Measurements from ENCODE around the gene CEMP1.

Gene CEMP1

DNA sequence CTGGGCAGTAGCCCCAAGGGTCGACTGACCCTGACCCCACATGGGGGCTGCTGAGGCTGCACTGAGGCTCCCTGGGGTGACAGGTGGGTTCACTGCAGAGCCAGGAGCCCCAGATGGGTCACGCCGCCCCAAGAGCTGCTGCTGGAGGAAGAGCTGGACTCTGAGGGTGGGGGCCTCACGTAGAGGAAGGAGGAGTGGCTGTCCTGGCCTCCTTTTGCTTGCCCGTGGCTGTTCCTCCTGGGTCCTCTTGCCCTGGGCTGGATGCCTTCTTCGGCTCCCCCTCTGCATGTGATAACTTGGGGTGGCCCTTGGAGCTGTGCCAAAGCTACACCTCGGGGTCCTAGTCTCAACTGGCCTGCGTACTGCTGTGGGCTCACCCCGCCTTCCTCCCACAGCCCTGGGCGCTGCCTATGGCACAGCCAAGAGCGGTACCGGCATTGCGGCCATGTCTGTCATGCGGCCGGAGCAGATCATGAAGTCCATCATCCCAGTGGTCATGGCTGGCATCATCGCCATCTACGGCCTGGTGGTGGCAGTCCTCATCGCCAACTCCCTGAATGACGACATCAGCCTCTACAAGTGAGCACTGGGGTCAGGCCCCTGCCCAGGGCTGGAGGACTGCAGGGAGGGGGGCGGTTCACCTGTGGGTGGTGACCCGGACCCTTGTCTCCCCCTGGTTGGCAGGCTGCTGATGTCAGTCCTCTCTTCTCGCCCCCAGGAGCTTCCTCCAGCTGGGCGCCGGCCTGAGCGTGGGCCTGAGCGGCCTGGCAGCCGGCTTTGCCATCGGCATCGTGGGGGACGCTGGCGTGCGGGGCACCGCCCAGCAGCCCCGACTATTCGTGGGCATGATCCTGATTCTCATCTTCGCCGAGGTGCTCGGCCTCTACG, 12.1 kb downstream of the CEMP1 start:
- ATAC-seq (ENCODE audit: low read depth): no peak
- no peaks in the 10 kb centered on the region for H3K9me3 Mint-ChIP-seq
- H3K36me3 Mint-ChIP-seq: peaks cover 16% of the 10 kb centered on the region
- peak overlapping the region; percentile 79 for H3K4me3 Mint-ChIP-seq
- no peak for DNase-seq (ENCODE audit: low spot score in 2 of 2)
- H3K4me1 Mint-ChIP-seq: peaks cover 42% of the 10 kb centered on the region
- peak overlapping the region; percentile 94 for H3K27ac Mint-ChIP-seq
- H3K27me3 Mint-ChIP-seq: no peaks in the 10 kb centered on the region

GRCh38 chr16:2517954-2518605, 13.1 kb downstream of the CEMP1 start:
- ATAC-seq (ENCODE audit: low read depth): no peak
- no peak for DNase-seq (ENCODE audit: low spot score in 2 of 2)
- Mint-ChIP-seq H3K4me3 (no peak overlapping the region), H3K4me1 (peaks cover 39% of the 10 kb centered on the region), H3K27ac (peak overlapping the region; percentile 94), H3K36me3 (peaks cover 13% of the 10 kb centered on the region), H3K9me3 (no peaks in the 10 kb centered on the region), H3K27me3 (no peaks in the 10 kb centered on the region)

GRCh38 chr16:2516391-2517240, 14.6 kb downstream of the CEMP1 start:
- ATAC-seq (ENCODE audit: low read depth): no peak
- peaks cover 51% of the 10 kb centered on the region for H3K4me1 Mint-ChIP-seq
- no peaks in the 10 kb centered on the region for H3K27me3 Mint-ChIP-seq
- H3K36me3 Mint-ChIP-seq: peaks cover 13% of the 10 kb centered on the region
- peak overlapping the region; percentile 94 for H3K27ac Mint-ChIP-seq
- DNase-seq (ENCODE audit: low spot score in 2 of 2): no peak
- H3K9me3 Mint-ChIP-seq: no peaks in the 10 kb centered on the region
- peak overlapping the region; percentile 92 for H3K4me3 Mint-ChIP-seq

DNA sequence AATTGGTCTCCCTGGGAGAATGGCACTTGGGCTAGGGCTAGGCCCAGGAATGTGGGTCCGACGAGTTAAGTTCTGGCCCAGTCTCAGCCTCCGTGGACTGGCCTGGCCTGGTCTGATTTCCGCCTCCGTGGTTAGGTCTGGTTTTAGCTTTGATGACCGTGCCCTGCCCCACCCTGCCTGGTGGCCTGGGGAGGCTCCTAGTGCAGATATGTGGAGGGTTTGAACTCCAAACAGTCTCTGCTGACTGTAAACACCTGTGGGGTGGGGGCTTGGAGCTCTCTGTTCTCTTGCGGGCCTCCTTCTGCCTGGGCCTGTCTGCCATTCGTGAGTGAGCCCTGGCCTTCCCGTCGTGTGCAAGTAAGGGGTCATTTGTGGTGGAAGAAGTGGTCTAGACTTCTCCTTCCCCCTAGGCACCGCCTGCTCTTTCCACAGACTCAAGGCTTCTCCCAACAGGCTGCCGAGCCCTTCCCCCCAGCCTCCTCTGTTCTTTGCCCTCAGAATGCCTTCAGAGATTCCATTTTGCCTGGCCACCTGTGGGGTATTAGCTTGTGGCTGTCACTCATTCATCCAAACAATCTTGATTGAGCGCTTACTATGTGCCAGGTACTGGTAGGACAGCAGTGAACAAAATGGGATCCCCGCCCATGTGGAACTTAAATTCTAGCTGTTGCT, 15.9 kb downstream of the CEMP1 start:
- Mint-ChIP-seq H3K4me3 (peak overlapping the region; percentile 92), H3K27me3 (no peaks in the 10 kb centered on the region), H3K9me3 (no peaks in the 10 kb centered on the region), H3K36me3 (peaks cover 13% of the 10 kb centered on the region), H3K4me1 (peaks cover 51% of the 10 kb centered on the region), H3K27ac (peak overlapping the region; percentile 94)
- DNase-seq (ENCODE audit: low spot score in 2 of 2) (no peak), ATAC-seq (ENCODE audit: low read depth) (no peak)

DNA sequence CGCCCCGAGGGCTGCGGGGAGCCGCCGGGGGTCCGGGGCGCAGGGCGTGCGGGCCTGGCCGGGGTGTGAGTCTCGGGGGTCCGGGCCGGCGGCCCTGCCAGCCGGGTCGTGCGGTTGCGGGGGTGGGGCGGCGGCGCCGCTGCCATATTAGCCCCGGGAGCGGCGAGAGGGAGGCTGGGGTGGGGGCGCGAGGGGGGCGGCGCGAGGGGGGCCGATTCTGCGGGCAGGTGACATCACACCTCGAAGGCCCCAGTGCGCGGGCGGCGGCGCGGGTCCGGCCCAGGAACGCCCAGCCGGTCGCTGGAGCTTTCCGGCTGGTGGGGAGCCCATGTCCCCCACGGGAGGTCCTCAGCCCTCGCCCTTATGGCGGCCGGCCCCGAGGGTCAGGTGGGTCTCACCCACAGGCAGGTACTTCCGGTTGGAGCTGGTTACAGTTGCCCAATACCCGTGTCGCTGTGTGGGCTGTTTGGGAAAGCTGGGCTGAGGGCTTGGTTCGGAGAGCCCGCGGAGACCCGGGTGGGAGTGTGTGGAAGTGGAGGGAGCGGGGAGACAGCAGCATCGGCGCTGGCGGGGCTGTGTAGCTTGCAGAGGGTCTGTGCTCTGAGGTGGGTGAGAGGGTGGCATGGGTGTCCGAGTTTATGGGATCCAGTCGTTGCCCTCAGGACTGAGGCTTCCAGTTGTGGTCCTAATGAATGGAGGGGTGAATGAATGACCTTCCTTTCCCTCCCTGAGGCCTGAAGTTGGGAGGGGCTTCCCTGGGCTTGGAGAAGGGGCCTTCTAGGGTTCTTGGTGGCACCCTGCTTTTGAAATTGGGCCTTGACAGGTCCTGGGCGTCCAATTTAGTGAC, 16.7 kb downstream of the CEMP1 start:
- no peaks in the 10 kb centered on the region for H3K9me3 Mint-ChIP-seq
- H3K27me3 Mint-ChIP-seq: no peaks in the 10 kb centered on the region
- H3K36me3 Mint-ChIP-seq: peaks cover 10% of the 10 kb centered on the region
- peak overlapping the region; percentile 94 for H3K27ac Mint-ChIP-seq
- H3K4me3 Mint-ChIP-seq: peak overlapping the region; percentile 94
- DNase-seq (ENCODE audit: low spot score in 2 of 2) (no peak), ATAC-seq (ENCODE audit: low read depth) (peak; percentile 1)
- peaks cover 54% of the 10 kb centered on the region for H3K4me1 Mint-ChIP-seq

GRCh38 chr16:2513405-2514332, 17.5 kb downstream of the CEMP1 start, which contains the start of gene ATP6V0C:
ATP6V0C (plus strand) TSS chr16:2513952; CDS start chr16:2514104, 152 bp downstream.
- no peaks in the 10 kb centered on the region for H3K9me3 Mint-ChIP-seq
- peaks cover 51% of the 10 kb centered on the region for H3K4me1 Mint-ChIP-seq
- peaks cover 7% of the 10 kb centered on the region for H3K36me3 Mint-ChIP-seq
- ATAC-seq (ENCODE audit: low read depth) (peak; percentile 77), DNase-seq (ENCODE audit: low spot score in 2 of 2) (peak; percentile 92 to 94)
- H3K27ac Mint-ChIP-seq: peak within 1 kb of the TSS; percentile 94
- H3K27me3 Mint-ChIP-seq: no peaks in the 10 kb centered on the region
- H3K4me3 Mint-ChIP-seq: peak within 1 kb of the TSS; percentile 94

DNA sequence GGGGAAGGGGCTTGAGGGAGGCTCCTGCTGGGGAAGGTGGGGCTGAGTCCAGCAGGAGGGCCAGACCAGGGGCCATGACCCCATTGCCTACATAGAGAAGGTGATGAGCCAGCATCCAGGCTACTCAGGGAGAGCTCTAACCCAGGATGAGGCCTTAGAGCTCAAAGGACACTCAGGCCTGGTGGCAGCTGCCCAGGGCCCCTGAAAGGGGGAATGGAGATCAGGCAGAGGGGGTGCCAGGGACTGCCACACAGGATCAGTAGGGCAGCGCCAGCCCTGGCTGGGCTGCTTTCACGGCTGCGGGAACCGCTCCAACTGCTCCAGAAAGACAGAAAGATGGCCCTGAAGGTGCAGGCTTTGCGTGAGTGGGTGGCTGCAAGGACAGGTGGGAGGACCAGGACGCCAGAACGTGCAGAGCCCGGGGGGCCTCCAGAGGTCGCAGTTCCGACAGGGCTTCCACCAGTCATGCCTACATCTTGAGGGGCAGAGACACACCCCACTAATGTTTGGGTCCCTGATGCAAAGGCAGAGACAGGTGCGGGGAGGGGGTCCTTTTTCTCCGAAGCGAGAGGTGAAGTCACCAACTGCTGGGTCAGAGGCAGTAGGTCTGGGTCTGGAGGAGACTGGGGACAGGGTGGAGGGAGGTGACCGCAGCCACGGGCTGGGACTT, 18.3 kb downstream of the CEMP1 start:
- Mint-ChIP-seq H3K36me3 (peaks cover 7% of the 10 kb centered on the region), H3K27ac (peak overlapping the region; percentile 94), H3K27me3 (no peaks in the 10 kb centered on the region), H3K4me1 (peaks cover 57% of the 10 kb centered on the region), H3K9me3 (no peaks in the 10 kb centered on the region), H3K4me3 (peak overlapping the region; percentile 94)
- ATAC-seq (ENCODE audit: low read depth) (peak; percentile 3), DNase-seq (ENCODE audit: low spot score in 2 of 2) (no peak)

DNA sequence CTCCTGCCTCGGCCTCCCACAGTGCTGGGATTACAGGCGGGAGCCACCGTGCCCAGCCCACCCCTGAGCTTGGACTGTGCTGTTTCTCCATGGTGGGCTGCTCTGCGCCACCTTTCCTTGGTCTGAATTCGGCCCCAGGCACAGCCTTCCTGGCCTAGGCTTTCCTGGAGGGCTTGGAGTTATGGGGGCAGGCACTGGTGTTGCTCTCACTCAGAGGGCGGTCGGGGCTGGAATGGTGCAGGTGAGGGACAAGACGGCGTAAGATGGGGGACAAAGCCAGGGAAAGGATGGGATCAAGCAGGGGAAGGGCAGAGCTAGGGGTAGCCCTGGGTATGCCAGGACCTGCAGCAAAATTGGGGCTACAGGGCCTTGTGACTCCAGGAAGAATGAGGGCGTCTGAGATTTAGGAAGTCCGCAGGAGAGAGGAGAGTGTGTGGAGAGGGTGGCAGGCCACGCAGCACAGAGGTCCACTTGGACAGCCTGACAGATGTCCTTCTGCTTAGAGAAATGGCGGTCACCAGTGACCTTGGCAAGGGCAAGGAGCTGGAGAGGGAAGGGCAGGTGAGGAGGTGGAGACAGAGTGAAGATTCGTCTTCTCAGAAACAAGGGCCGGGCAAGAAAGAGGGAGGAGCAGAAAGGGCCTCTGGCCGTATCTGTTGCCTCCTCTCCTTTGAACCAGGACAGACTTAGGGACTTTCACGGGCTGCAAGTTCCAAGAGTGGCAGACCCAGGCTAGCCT, 19.0 kb downstream of the CEMP1 start:
- H3K27ac Mint-ChIP-seq: peak overlapping the region; percentile 94
- no peak for DNase-seq (ENCODE audit: low spot score in 2 of 2)

DNA sequence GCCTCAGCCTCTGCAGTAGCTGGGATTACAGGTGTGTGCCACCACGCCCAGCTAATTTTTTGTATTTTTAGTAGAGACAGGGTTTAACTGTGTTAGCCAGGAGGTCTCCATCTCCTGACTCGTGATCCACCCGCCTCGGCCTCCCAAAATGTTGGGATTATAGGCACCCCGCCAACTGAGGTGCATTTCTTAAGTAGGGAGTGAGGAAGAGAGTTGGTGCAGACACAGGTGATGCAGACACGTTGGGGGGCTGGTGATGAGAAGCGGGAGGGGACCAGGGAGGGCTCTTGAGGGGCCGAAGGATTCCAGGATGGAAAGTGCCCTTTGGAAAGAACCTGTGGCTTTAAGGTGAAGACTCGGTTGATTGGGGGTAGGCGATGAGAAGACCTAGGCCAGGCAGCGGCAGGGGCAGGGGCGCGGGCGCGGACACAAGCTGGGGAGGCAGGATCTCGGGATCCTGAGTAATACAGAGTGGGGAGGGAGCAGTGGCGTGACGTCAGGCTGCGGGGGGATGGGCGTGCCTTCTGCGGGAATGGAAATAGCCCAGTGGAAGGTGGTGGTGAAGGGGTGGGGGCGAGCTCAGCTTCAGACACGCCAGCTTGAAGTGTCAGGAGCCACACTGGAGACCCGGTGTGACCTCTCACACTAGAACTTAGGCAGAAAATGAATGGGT, 19.9 kb downstream of the CEMP1 start:
- H3K27me3 Mint-ChIP-seq: no peaks in the 10 kb centered on the region
- ATAC-seq (ENCODE audit: low read depth) (no peak), DNase-seq (ENCODE audit: low spot score in 2 of 2) (no peak)
- peak overlapping the region; percentile 33 for H3K4me3 Mint-ChIP-seq
- no peaks in the 10 kb centered on the region for H3K36me3 Mint-ChIP-seq
- H3K4me1 Mint-ChIP-seq: peaks cover 52% of the 10 kb centered on the region
- H3K9me3 Mint-ChIP-seq: no peaks in the 10 kb centered on the region
- H3K27ac Mint-ChIP-seq: peak overlapping the region; percentile 98

More for the DNA sequence above, 19.0 kb downstream of the CEMP1 start:
- Mint-ChIP-seq H3K4me3 (peak overlapping the region; percentile 94), H3K36me3 (peaks cover 7% of the 10 kb centered on the region), H3K9me3 (no peaks in the 10 kb centered on the region), H3K27me3 (no peaks in the 10 kb centered on the region), H3K4me1 (peaks cover 56% of the 10 kb centered on the region)
- ATAC-seq (ENCODE audit: low read depth): no peak

- peak overlapping the region; percentile 53 for H3K4me3 Mint-ChIP-seq
- H3K36me3 Mint-ChIP-seq: no peaks in the 10 kb centered on the region
- DNase-seq (ENCODE audit: low spot score in 2 of 2) (no peak), ATAC-seq (ENCODE audit: low read depth) (no peak)
- H3K9me3 Mint-ChIP-seq: no peaks in the 10 kb centered on the region
- H3K4me1 Mint-ChIP-seq: peaks cover 41% of the 10 kb centered on the region
- H3K27me3 Mint-ChIP-seq: no peaks in the 10 kb centered on the region
- H3K27ac Mint-ChIP-seq: peak overlapping the region; percentile 98
Observed at GRCh38 chr16:2508722-2509400, 22.3 kb downstream of the CEMP1 start.
